GM12878 (cell line): ENCODE data around the gene MGAT3. TPM values are rescaled to one million over a fixed set of nuclear protein-coding genes. Genes with fewer than 3 reads are reported as not detected.
A peak's percentile ranks its signal among the peaks of the same experiment; 100 is the strongest.

Experiments
- ATAC-seq: fragments of 200-7000 bp; cut with Tn5 transposase; 3 replicates; pipeline ENCODE4 v1.9.1; 2020; ENCODE audit warnings: mild to moderate bottlenecking, moderate library complexity
- BruUV-seq: library from RNA; stranded (reverse); fragments of 400-500 nt; replicated peaks from 2 replicates; lab custom pipeline; 2021; lab: Mats Ljungman, UMichigan
- CTCF ChIA-PET: fragments of 300-600 bp; sonication (Branson Sonifier 250); formaldehyde crosslinking; extraction: SDS; loops from one replicate; lab custom pipeline; 2021; ENCODE audit warnings: inconsistent platforms; lab: Yijun Ruan, JAX
- POLR2A ChIA-PET: fragments of 350-600 bp; formaldehyde crosslinking; extraction: SDS; loops from one replicate; lab custom pipeline; 2021; ENCODE audit warnings: inconsistent platforms; lab: Charles Lee
- RAD21 ChIA-PET: fragments of 300-600 bp; sonication (Branson Sonifier 250); formaldehyde crosslinking; loops from one replicate; lab custom pipeline; 2023; ENCODE audit warnings: antibody characterized with exemption; ENCODE audit not compliant: unreplicated experiment; lab: Charles Lee
- SMC1A ChIA-PET: fragments of 300-600 bp; sonication (Branson Sonifier 250); formaldehyde crosslinking; loops from one replicate; lab custom pipeline; 2023; ENCODE audit not compliant: unreplicated experiment, uncharacterized antibody; lab: Charles Lee
- DNase-seq: peaks from one replicate; pipeline ENCODE4 v3.0.0-alpha.2; 2011; ENCODE audit warnings: low read depth, low spot score
- FAIRE-seq: peaks from 3 replicates; lab custom pipeline; 2011; peaks lifted over from hg19 to GRCh38; lab: Jason Lieb, UNC
- H2AFZ ChIP-seq: 2 replicates; pipeline ENCODE4 v1.6.0; 2011; ENCODE audit warnings: low read depth, low read length, control low read depth; ENCODE audit not compliant: control insufficient read depth
- H3K27ac ChIP-seq: 2 replicates; pipeline ENCODE4 v1.5.1; 2011; ENCODE audit warnings: control low read depth; ENCODE audit not compliant: control insufficient read depth, insufficient read depth
- H3K27me3 ChIP-seq, 2 experiments: replicated peaks in 1 of 2; 2 replicates each; pipeline versions ENCODE4 v1.6.0 to v1.6.1; 2011; ENCODE audit warnings: low read length in 1 of 2; ENCODE audit not compliant: control insufficient read depth in 2 of 2, insufficient read depth in 2 of 2
- H3K36me3 ChIP-seq, 2 experiments: 2 replicates each; pipeline ENCODE4 v1.5.1; 2011; ENCODE audit warnings: low read length in 1 of 2; ENCODE audit not compliant: control insufficient read depth in 2 of 2, insufficient read depth in 2 of 2
- H3K4me1 ChIP-seq: 2 replicates; pipeline ENCODE4 v1.6.1; 2011; ENCODE audit warnings: mild to moderate bottlenecking, low read length, moderate library complexity, mixed read lengths; ENCODE audit not compliant: control insufficient read depth, insufficient read depth
- H3K4me2 ChIP-seq: 2 replicates; pipeline ENCODE4 v1.6.0; 2011; ENCODE audit warnings: control low read depth; ENCODE audit not compliant: control insufficient read depth, insufficient read depth
- H3K4me3 ChIP-seq: fragments of 200-600 bp; sonication (generic); 2 replicates; pipeline ENCODE4 v1.5.1; 2016
- H3K79me2 ChIP-seq: 2 replicates; pipeline ENCODE4 v1.6.0; 2011; ENCODE audit warnings: low read length; ENCODE audit not compliant: control insufficient read depth, insufficient read depth
- H3K9ac ChIP-seq: 2 replicates; pipeline ENCODE4 v1.8.0; 2011; ENCODE audit warnings: low read length, control low read depth, mixed read lengths; ENCODE audit not compliant: control insufficient read depth, insufficient read depth
- H3K9me3 ChIP-seq: replicated peaks from 3 replicates; pipeline ENCODE4 v1.5.1; 2011; ENCODE audit warnings: mild to moderate bottlenecking, low read length; ENCODE audit not compliant: control insufficient read depth, insufficient read depth
- H4K20me1 ChIP-seq: 2 replicates; pipeline ENCODE4 v1.6.0; 2011; ENCODE audit not compliant: control insufficient read depth, insufficient read depth
- ATF7 ChIP-seq: fragments of 450-650 bp; IDR thresholded peaks from 2 replicates; pipeline ENCODE4 v1.6.1; 2016; ENCODE audit warnings: low read depth, mild to moderate bottlenecking
- CREM ChIP-seq: IDR thresholded peaks from 2 replicates; pipeline ENCODE4 v1.6.1; 2014; ENCODE audit warnings: antibody characterized with exemption, low read depth
- EGR1 ChIP-seq, 2 experiments: IDR thresholded peaks; 1 replicate in 1 of 2; 2 replicates in 1 of 2; pipeline ENCODE4 v1.6.1; 2011 to 2012; ENCODE audit warnings: low read depth in 2 of 2, low read length in 2 of 2, borderline replicate concordance in 1 of 2, mild to moderate bottlenecking in 1 of 2, moderate library complexity in 1 of 2
- ELK1 ChIP-seq: IDR thresholded peaks from 2 replicates; pipeline ENCODE4 v1.6.1; 2012; ENCODE audit warnings: low read depth, low read length, improper control_type of control experiment
- NR2C1 ChIP-seq: fragments of 450-650 bp; IDR thresholded peaks from 2 replicates; pipeline ENCODE4 v1.6.1; 2017; ENCODE audit warnings: antibody characterized with exemption, mild to moderate bottlenecking, moderate library complexity
- STAT3 ChIP-seq: IDR thresholded peaks from 2 replicates; pipeline ENCODE4 v1.6.1; 2011; ENCODE audit warnings: low read depth, low read length, improper control_type of control experiment
- USF2 ChIP-seq: IDR thresholded peaks from 2 replicates; pipeline ENCODE4 v1.6.1; 2011; ENCODE audit warnings: low read depth, low read length, improper control_type of control experiment, borderline replicate concordance
- ZBTB4 ChIP-seq: fragments of 450-650 bp; formaldehyde crosslinking; IDR thresholded peaks from 2 replicates; pipeline ENCODE4 v1.4.0; 2022; ENCODE audit warnings: mild to moderate bottlenecking, moderate library complexity
- WGBS: methylation state at CpG from one replicate; pipeline ENCODE4 v1.1.6; 2016; ENCODE audit warnings: low lambda C conversion rate; ENCODE audit not compliant: insufficient replicate concordance, insufficient coverage; ENCODE audit errors: missing lambda C conversion rate; 5-methylcytosine and 5-hydroxymethylcytosine counted together
- in situ Hi-C: fragments of 300-500 bp; cut with MboI; formaldehyde crosslinking; loops from 9 replicates; pipeline ENCODE4 v1.14.3; 2018; ENCODE audit warnings: mixed read lengths
- intact Hi-C: fragments of 100-400 bp; cut with micrococcal nuclease; formaldehyde crosslinking; loops from one replicate; pipeline ENCODE4 v1.14.2; 2022; ENCODE audit not compliant: unreplicated experiment
- polyA plus RNA-seq, 11 experiments: library from polyadenylated mRNA; depleted of rRNA in 4 of 11; unstranded in 6 of 11; stranded (reverse) in 5 of 11; fragments of >200 nt; fragmentation: Nextera tagmentation in 4 of 11; fragmentation: Illumina TruSeq in 1 of 11; extraction: Ambion mirVana in 4 of 11; extraction: Trizol in 1 of 11; gene quantifications; 1 replicate in 1 of 11; 2 replicates in 10 of 11; pipeline versions ENCODE4 v1.2.1 to v1.2.3, GENCODE V29; 2011 to 2016; ENCODE audit warnings: inconsistent platforms in 2 of 11, missing spikeins in 2 of 11, low read depth in 1 of 11
- total RNA-seq, 4 experiments: library from RNA; depleted of rRNA in 3 of 4; stranded (reverse); fragments of >200 nt in 3 of 4; fragmentation: Illumina TruSeq in 1 of 4; extraction: Trizol in 1 of 4; gene quantifications; 2 replicates each; pipeline versions ENCODE4 v1.2.1 to v1.2.3, GENCODE V29; 2013 to 2021
- TF ChIP-seq, protein P1 (sequence below): fragments of 450-650 bp; IDR thresholded peaks from 2 replicates; pipeline ENCODE4 v1.6.1; 2016; ENCODE audit warnings: mild to moderate bottlenecking
- TF ChIP-seq, protein P2 (sequence below), 3 experiments: IDR thresholded peaks in 2 of 3; conservative IDR thresholded peaks in 1 of 3; 2 replicates each; pipeline ENCODE4 v1.5.1; 2011; ENCODE audit warnings: low read depth in 3 of 3, low read length in 3 of 3, mild to moderate bottlenecking in 3 of 3, control low read depth in 2 of 3, moderate library complexity in 2 of 3, inconsistent platforms in 1 of 3, mixed read lengths in 1 of 3; ENCODE audit not compliant: control insufficient read depth in 2 of 3, insufficient read depth in 1 of 3; ENCODE audit errors: extremely low read depth in 1 of 3

Gene MGAT3
- total and polyA plus RNA-seq, 10 of the 15 experiments (the other 5 are each of a cell fraction or from before 2014, with no cell fraction given) = 0.32 to 40.2 (median 11.9) TPM

DNA sequence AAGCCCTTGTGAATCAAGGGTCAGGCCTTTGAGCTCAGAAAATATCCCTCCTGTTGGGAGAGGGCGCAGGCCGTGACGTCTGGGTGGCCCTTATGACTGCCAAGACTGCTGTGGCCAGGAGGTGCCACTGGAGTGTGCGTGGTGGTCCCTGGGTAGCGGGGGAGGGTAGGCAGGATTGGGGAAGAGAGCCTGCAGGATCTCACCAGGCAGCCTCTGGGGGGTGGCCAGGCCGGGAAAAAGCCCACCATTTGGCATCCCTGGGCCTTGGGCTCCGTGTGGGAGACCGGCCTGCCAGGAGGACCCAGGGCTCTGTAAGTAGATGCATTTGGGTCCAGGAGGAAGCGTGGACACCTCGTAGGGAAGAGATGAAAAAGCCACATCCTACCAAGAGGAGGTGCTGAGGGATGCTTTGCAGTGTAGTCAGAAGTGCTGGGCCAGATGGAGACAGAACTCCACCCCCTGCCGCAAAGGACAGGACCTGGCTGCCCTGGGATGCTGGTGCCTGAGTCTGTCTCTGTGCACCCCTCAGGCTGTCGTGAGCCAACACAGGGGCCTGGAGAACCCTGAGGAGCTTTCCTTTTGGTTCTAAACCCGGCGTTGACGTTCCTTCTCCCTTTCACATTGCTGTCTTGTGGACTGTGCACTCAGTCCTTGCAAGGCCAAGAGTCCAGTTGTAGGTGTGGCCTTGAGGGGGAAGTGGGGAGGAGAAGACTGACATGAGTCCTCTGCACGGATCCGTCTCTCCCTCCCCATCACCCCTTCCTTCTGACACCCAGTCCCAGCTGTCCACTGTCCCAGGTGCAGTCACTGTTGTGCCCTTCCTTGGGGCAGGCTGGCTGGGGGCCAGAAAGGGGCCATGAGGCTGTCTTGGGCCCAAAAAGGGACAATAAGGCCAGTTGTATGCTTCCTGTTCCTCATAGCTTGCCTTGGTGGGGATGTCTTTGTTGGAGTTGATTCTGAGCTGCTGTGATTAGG lies 32.6 kb downstream of the MGAT3 start:
- TSS peak; percentile 42 for BruUV-seq
- Histone ChIP-seq H3K9ac (no peak overlapping the region), H3K27me3 (no peaks in the 10 kb centered on the region), H3K9me3 (no peaks in the 10 kb centered on the region), H3K27ac (no peak overlapping the region), H3K4me2 (peak overlapping the region; percentile 44; the same call in 1 of the 2 replicates), H4K20me1 (no peaks in the 10 kb centered on the region), H3K36me3 (peaks cover 3 to 25% of the 10 kb centered on the region in 2 experiments), H3K4me3 (no peak overlapping the region), H2AFZ (no peak overlapping the region), H3K79me2 (peaks cover 2% of the 10 kb centered on the region; the same call in 1 of the 2 replicates), H3K4me1 (peaks cover 7% of the 10 kb centered on the region; the same call in 1 of the 2 replicates)
- ATAC-seq = no peak; the same call in 2 of the 3 replicates
- 75% methylated on average over 17 of the region's 17 CpGs for WGBS
- CTCF ChIA-PET = interaction anchor here (0.8 to 15.7 kb wide), 7 partner anchors 18 to 90 kb away, joined by 3 to 372 read pairs (median 4); partner anchors contain the start of genes ATF4, RPS19BP1 and TAB1
- DNase-seq = no peak
- in situ Hi-C loops (loop anchor here (5.0 kb wide), 1 partner anchor 553 kb away; no protein-coding TSS in a partner anchor), intact Hi-C loops (loop anchor here (5.0 kb wide), 1 partner anchor 548 kb away; no protein-coding TSS in a partner anchor)
- FAIRE-seq = no peak
- SMC1A ChIA-PET = interaction anchor here (0.9 to 2.2 kb wide), 5 partner anchors 16 to 43 kb away, joined by 3 to 9 read pairs (median 3); no protein-coding TSS in a partner anchor
- POLR2A ChIA-PET = interaction anchor here (0.5 to 1.3 kb wide), 3 partner anchors 18 to 671 kb away, joined by 3 to 7 read pairs (median 3); no protein-coding TSS in a partner anchor
- RAD21 ChIA-PET = interaction anchor here (0.8 to 1.9 kb wide), 6 partner anchors 15 to 171 kb away, joined by 3 to 8 read pairs (median 3); partner anchors contain the start of gene RPL3
- TF ChIP-seq ELK1 (no peak), ZBTB4 (no peak), USF2 (no peak), STAT3 (no peak), EGR1 (IDR thresholded peaks at IDR 0.05; ENCODE audit: borderline replicate concordance in 1 of 2, low read depth in 2 of 2, low read length in 2 of 2) (no peak), CREM (no peak), NR2C1 (no peak), ATF7 (no peak)
- TF ChIP-seq, protein P1, sequence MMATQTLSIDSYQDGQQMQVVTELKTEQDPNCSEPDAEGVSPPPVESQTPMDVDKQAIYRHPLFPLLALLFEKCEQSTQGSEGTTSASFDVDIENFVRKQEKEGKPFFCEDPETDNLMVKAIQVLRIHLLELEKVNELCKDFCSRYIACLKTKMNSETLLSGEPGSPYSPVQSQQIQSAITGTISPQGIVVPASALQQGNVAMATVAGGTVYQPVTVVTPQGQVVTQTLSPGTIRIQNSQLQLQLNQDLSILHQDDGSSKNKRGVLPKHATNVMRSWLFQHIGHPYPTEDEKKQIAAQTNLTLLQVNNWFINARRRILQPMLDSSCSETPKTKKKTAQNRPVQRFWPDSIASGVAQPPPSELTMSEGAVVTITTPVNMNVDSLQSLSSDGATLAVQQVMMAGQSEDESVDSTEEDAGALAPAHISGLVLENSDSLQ = no peak
- TF ChIP-seq, protein P2, sequence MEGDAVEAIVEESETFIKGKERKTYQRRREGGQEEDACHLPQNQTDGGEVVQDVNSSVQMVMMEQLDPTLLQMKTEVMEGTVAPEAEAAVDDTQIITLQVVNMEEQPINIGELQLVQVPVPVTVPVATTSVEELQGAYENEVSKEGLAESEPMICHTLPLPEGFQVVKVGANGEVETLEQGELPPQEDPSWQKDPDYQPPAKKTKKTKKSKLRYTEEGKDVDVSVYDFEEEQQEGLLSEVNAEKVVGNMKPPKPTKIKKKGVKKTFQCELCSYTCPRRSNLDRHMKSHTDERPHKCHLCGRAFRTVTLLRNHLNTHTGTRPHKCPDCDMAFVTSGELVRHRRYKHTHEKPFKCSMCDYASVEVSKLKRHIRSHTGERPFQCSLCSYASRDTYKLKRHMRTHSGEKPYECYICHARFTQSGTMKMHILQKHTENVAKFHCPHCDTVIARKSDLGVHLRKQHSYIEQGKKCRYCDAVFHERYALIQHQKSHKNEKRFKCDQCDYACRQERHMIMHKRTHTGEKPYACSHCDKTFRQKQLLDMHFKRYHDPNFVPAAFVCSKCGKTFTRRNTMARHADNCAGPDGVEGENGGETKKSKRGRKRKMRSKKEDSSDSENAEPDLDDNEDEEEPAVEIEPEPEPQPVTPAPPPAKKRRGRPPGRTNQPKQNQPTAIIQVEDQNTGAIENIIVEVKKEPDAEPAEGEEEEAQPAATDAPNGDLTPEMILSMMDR (IDR thresholded peaks at IDR 0.05 in 2 of 3, conservative IDR thresholded peaks at IDR 0.05 in 1 of 3; ENCODE audit: control insufficient read depth in 2 of 3, extremely low read depth in 1 of 3, insufficient read depth in 1 of 3, low read depth in 3 of 3, low read length in 3 of 3) = no peak
